ENCODE data around the gene DNAJC1.

DNAJC1 gene

DNA sequence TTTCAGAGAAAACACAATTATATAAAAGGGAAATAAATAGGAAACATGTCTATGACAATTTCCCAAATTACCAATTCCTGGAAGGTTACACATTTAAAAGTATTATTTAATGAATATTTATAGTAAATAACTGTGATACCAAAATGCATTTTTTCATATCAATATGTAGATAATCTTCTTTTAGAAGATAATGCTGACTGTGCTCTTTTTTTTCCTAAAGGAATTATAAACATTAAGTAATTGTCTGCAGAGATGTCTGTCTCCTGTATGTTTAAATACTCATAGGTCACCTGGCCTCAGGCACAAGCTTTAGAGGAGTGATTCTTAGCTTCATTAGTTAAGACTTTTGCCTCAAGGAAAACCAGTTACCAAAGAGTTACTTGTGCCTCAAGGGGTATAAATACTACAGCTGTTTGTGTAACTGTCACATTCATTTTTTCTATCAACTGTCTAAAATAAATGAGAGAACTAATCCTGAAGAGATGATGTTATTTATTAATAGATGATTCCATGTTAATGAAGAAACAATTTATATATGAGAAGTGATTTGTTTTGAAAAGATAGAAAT lies 77.1 kb downstream of the DNAJC1 start:
- TF ChIP-seq, protein P1, sequence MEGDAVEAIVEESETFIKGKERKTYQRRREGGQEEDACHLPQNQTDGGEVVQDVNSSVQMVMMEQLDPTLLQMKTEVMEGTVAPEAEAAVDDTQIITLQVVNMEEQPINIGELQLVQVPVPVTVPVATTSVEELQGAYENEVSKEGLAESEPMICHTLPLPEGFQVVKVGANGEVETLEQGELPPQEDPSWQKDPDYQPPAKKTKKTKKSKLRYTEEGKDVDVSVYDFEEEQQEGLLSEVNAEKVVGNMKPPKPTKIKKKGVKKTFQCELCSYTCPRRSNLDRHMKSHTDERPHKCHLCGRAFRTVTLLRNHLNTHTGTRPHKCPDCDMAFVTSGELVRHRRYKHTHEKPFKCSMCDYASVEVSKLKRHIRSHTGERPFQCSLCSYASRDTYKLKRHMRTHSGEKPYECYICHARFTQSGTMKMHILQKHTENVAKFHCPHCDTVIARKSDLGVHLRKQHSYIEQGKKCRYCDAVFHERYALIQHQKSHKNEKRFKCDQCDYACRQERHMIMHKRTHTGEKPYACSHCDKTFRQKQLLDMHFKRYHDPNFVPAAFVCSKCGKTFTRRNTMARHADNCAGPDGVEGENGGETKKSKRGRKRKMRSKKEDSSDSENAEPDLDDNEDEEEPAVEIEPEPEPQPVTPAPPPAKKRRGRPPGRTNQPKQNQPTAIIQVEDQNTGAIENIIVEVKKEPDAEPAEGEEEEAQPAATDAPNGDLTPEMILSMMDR (IDR thresholded peaks at IDR 0.05; ENCODE audit: borderline replicate concordance, insufficient read depth, low read depth, low read length), result no peak
- no peak overlapping the region for H3K4me3 ChIP-seq (ENCODE audit: low read depth, low read length)

DNA sequence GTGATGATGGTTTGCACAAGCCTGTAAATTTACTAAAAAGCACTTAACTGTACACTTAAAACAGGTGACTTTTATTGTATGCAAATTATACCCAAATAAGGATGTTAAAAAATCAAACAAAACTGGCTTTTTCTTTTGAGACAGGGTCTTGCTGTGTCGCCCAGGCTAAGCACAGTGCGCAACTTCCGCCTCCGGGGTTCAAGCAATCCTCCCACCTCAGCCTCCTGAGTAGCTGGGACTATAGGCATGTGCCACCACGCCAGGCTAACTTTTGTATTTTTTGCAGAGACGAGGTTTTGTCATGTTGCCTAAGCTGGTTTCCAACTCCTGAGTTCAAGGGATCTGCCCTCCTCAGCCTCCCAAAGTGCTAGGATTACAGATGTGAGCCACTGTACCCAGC lies 77.7 kb downstream of the DNAJC1 start:
- TF ChIP-seq, protein P1 (IDR thresholded peaks at IDR 0.05; ENCODE audit: borderline replicate concordance, insufficient read depth, low read depth, low read length), result no peak
- H3K4me3 ChIP-seq (ENCODE audit: low read depth, low read length), result no peak overlapping the region

DNA sequence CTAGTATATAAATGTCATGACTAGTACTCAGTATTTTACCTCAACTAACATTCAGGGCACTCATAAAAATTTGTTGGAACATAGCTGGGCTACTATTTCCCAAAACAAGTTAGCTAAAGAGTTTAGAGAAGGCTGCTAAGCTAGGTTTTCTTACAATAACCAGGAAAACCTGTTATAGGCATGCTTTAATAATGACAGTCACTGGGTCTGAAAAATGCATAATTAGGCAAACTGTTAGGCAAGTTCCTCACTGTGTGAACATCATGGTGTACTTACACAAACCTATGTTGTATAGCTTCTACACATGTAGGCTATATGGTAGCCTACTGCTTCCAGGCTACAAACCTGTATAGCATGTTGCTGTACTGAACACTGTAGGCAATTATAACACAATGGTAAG lies 79.0 kb downstream of the DNAJC1 start:
- TF ChIP-seq, protein P1 (IDR thresholded peaks at IDR 0.05; ENCODE audit: borderline replicate concordance, insufficient read depth, low read depth, low read length), result no peak
- no peak overlapping the region for H3K4me3 ChIP-seq (ENCODE audit: low read depth, low read length)

DNA sequence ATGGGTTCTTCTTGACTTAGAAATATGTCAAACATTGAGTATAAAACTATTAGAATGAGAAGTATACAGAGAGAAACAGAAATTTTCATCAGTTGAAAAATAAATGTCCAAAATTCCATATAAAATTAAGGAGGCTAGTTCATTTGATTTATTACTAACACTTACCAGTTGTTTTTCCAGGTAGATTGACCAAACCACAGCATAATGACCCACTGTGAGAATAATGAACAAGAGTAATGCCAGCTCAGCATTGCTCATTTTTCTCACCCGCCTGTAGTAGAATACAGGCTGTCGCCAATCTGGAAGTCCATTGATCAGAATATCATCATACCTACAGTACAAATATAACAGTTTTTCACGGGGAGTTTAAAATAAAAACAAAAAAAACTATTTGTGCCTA lies 82.9 kb downstream of the DNAJC1 start:
- TF ChIP-seq, protein P1 (IDR thresholded peaks at IDR 0.05; ENCODE audit: borderline replicate concordance, insufficient read depth, low read depth, low read length), result no peak
- H3K4me3 ChIP-seq (ENCODE audit: low read depth, low read length), result no peak overlapping the region

DNA sequence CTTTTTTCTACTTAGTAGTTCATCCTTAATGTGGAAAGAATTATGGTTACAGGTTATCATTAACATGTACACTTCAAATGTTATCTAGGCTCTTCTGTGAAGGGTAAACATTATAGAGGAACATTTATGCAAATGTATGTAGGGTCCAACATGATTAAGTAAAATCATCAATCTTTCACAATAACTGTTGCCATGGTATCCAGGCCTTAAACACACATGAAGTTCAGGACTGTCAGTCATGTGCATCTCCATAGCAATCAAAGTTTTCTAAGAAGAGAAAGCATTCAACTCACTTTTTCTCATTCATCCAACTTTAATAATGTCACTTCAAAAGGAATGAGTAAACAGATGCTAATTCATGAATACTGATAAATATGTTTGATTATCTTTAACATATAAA lies 83.6 kb downstream of the DNAJC1 start:
- TF ChIP-seq, protein P1 (IDR thresholded peaks at IDR 0.05; ENCODE audit: borderline replicate concordance, insufficient read depth, low read depth, low read length), result no peak
- H3K4me3 ChIP-seq (ENCODE audit: low read depth, low read length), result no peak overlapping the region

DNA sequence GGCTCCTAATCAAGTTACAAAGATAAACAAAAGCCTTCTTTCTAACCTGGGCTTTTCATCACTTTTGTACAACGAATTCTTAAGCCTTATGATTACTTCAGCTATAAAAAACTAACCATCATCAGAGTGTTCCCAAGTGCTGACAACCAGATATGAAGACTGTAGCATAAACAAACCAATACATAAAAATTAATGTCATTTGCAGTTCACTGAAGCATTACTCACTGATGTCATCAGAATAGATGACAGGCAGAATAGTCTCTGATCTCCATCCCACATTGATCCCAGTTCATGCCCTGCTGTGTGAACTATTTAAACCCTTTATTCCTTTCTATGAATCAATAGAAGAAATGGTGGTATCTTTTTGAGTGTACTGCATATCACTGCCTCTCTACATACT lies 84.4 kb downstream of the DNAJC1 start:
- H3K4me3 ChIP-seq (ENCODE audit: low read depth, low read length), result no peak overlapping the region
- TF ChIP-seq, protein P1 (IDR thresholded peaks at IDR 0.05; ENCODE audit: borderline replicate concordance, insufficient read depth, low read depth, low read length), result no peak

DNA sequence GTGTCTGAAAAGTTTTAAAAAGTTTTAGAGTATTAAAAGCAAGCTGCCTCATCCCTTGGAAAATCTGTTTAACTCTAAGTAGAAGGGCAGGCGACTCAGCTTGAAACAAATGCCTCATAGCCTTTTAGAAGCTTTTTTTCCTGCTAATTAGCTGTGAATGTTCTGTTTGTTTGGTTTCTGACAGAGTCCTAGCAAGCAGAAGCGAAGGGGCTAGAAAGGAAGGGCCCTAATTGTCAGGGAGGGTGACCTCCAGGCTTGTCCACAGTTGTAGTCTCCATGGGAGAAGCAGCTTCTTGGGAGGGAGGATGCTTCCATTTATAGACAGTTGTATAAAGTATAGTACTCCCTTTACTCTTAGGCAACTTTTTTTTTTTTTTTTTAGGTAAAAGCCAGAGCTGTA lies 90.9 kb downstream of the DNAJC1 start:
- H3K4me3 ChIP-seq (ENCODE audit: low read depth, low read length), result no peak overlapping the region
- TF ChIP-seq, protein P1 (IDR thresholded peaks at IDR 0.05; ENCODE audit: borderline replicate concordance, insufficient read depth, low read depth, low read length), result no peak

Measured in GM12875 (cell line).